Nephron (organoid): Measurements from ENCODE around the gene SAMM50.
A peak's percentile ranks its signal among the peaks of the same experiment; 100 is the strongest.

ENCODE experiments used
- H3K27ac Mint-ChIP-seq, 3 experiments: 2 replicates each; pipeline ENCODE4 v1.8.0; 2020; ENCODE audit warnings: mixed read lengths in 3 of 3, mild to moderate bottlenecking in 2 of 3, moderate library complexity in 1 of 3
- H3K27me3 Mint-ChIP-seq: 2 replicates; pipeline ENCODE4 v1.8.0; 2021; ENCODE audit warnings: low read depth, mild to moderate bottlenecking, moderate library complexity, mixed read lengths
- H3K36me3 Mint-ChIP-seq: 2 replicates; pipeline ENCODE4 v1.8.0; 2020; ENCODE audit warnings: low read depth, mixed read lengths
- H3K4me1 Mint-ChIP-seq: 2 replicates; pipeline ENCODE4 v1.8.0; 2020; ENCODE audit warnings: mixed read lengths
- H3K4me3 Mint-ChIP-seq, 3 experiments: 2 replicates each; pipeline ENCODE4 v1.8.0; 2020; ENCODE audit warnings: mild to moderate bottlenecking in 3 of 3, mixed read lengths in 3 of 3, moderate library complexity in 2 of 3
- H3K9me3 Mint-ChIP-seq: 2 replicates; pipeline ENCODE4 v1.8.0; 2020; ENCODE audit warnings: mixed read lengths
- TF ChIP-seq, protein P1 (sequence below), 3 experiments: fragments of 200-600 bp; sonication (generic); IDR thresholded peaks; one replicate each; pipeline ENCODE4 v1.5.0; 2021; ENCODE audit warnings: antibody characterized with exemption in 3 of 3; ENCODE audit not compliant: unreplicated experiment in 3 of 3

SAMM50 gene

DNA sequence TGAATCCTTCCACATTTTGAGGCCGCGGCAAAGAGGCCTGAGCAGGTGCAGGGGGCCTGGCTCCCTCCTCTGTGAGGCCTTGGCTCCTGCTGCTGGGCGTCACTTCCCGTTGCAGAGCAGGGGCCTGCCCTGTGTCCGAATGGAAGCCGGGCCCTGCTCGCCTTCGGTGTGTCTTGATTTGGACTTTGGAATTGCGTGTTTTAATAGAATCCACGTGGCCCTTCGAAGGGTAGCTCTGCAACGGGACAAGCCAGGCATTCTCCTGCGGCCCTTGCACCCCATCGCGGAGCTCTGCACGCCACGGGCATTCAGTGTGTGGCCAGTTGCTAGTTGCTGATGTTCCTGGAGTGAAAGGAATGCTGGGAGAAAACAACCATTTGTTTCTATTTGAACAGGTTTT, 25.8 kb downstream of the SAMM50 start:
- Mint-ChIP-seq H3K27ac (no peak overlapping the region), H3K4me3 (no peak overlapping the region), H3K4me1 (no peaks in the 10 kb centered on the region), H3K9me3 (no peaks in the 10 kb centered on the region), H3K36me3 (peaks cover 60% of the 10 kb centered on the region), H3K27me3 (no peaks in the 10 kb centered on the region)
- TF ChIP-seq, protein P1, sequence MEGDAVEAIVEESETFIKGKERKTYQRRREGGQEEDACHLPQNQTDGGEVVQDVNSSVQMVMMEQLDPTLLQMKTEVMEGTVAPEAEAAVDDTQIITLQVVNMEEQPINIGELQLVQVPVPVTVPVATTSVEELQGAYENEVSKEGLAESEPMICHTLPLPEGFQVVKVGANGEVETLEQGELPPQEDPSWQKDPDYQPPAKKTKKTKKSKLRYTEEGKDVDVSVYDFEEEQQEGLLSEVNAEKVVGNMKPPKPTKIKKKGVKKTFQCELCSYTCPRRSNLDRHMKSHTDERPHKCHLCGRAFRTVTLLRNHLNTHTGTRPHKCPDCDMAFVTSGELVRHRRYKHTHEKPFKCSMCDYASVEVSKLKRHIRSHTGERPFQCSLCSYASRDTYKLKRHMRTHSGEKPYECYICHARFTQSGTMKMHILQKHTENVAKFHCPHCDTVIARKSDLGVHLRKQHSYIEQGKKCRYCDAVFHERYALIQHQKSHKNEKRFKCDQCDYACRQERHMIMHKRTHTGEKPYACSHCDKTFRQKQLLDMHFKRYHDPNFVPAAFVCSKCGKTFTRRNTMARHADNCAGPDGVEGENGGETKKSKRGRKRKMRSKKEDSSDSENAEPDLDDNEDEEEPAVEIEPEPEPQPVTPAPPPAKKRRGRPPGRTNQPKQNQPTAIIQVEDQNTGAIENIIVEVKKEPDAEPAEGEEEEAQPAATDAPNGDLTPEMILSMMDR (IDR thresholded peaks at IDR 0.05; ENCODE audit: unreplicated experiment in 3 of 3): no peak

DNA sequence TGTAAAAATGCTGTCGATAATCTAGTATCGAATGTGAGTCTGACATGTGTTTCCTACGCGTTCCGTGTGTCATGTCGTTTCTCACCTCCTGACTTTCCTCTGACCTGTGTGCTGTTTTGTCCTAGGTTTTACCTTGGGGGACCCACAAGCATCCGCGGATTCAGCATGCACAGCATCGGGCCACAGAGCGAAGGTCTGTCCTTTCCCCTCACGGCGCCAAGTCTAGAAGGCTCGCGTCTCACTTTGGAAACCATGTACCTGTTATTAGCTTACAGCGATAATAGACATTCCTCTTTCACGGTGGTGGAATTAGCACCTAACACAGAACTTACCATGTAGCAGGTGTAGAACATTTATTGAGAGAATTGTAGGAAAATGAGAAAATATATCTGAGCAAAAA, 28.6 kb downstream of the SAMM50 start:
- H3K4me1 Mint-ChIP-seq: peaks cover 18% of the 10 kb centered on the region
- H3K9me3 Mint-ChIP-seq: no peaks in the 10 kb centered on the region
- H3K4me3 Mint-ChIP-seq: no peak overlapping the region
- H3K36me3 Mint-ChIP-seq: peaks cover 64% of the 10 kb centered on the region
- TF ChIP-seq, protein P1 (IDR thresholded peaks at IDR 0.05; ENCODE audit: unreplicated experiment in 3 of 3): no peak
- H3K27me3 Mint-ChIP-seq: no peaks in the 10 kb centered on the region
- no peak overlapping the region for H3K27ac Mint-ChIP-seq

DNA sequence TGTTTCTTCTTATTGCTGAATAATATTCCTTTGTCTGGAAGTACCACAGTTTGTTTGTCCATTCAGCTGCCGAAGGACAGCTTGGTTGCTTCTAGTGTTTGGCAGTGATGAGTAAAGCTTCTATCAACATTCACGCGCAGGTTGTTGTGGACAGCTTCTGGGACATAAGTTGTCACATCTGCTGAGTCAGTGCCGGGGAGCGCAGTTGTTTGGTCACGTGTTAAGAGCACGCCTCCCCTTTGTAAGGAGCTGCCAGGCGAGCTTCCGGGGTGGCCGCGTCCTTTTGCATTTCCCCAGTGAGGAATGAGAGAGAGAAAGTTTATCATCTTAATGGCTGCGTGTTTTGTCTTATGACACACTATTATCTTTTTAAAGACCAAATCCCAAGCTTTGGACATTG, 30.3 kb downstream of the SAMM50 start:
- TF ChIP-seq, protein P1 (IDR thresholded peaks at IDR 0.05; ENCODE audit: unreplicated experiment in 3 of 3): no peak
- Mint-ChIP-seq H3K27ac (no peak overlapping the region), H3K36me3 (peaks cover 60% of the 10 kb centered on the region), H3K4me1 (peaks cover 19% of the 10 kb centered on the region), H3K27me3 (no peaks in the 10 kb centered on the region), H3K9me3 (no peaks in the 10 kb centered on the region), H3K4me3 (no peak overlapping the region)

DNA sequence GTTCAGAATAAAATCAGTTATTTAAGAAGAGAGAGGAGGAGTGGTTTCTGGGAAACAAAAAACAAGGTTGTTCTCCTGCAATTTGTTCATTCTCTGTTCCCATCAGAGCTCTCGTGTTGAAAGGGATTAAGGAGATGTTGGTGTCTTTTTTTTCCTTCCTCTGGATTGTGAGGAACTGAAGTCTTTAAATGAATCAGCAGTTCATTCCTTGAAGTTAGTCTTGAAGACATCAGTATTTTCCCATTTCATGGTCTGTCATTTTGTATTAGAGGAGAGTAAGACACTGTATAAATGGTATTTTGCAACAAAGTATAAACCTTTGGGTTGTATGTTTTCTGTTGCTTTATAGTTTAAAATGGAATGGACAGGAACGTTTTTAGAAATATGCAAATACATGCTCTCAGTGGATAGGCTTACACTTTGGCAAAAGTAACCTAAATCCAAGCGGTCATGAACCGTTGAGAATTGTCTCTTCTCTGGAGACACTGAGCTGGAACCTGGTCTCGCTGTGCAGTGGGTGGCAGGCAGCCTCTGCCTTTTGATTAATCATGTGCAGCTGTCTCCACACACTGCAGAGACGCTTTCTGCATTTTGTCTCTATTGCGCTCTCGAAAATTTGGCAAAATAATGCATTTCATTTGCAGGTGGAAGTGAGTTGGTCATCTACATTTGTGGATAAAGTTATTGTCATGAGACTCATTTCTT, 33.0 kb downstream of the SAMM50 start:
- Mint-ChIP-seq H3K27me3 (no peaks in the 10 kb centered on the region), H3K27ac (peak overlapping the region in 1 of 3 experiments; percentile 0)

DNA sequence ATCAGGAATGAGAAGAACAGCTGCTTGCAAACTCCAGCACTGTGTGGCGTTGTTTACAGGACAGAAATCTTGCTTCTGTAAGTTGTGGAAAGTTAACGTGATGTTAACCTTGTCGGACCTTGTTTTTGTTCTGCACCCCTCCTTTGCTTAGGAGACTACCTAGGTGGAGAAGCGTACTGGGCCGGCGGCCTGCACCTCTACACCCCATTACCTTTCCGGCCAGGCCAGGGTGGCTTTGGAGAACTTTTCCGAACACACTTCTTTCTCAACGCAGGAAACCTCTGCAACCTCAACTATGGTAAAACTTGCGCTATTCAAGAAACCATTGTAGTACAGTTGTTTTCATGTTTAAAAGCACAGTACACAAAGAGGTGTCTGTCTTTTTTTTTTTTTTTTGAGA, 33.7 kb downstream of the SAMM50 start:
- no peak overlapping the region for H3K4me3 Mint-ChIP-seq
- peak overlapping the region in 1 of 3 experiments; percentile 0 for H3K27ac Mint-ChIP-seq
- TF ChIP-seq, protein P1 (IDR thresholded peaks at IDR 0.05; ENCODE audit: unreplicated experiment in 3 of 3): no peak
- no peaks in the 10 kb centered on the region for H3K27me3 Mint-ChIP-seq
- H3K9me3 Mint-ChIP-seq: no peaks in the 10 kb centered on the region
- H3K4me1 Mint-ChIP-seq: peaks cover 27% of the 10 kb centered on the region
- H3K36me3 Mint-ChIP-seq: peaks cover 73% of the 10 kb centered on the region

More for the DNA sequence above, 33.0 kb downstream of the SAMM50 start:
- Mint-ChIP-seq H3K4me1 (peaks cover 22% of the 10 kb centered on the region), H3K36me3 (peaks cover 72% of the 10 kb centered on the region), H3K9me3 (no peaks in the 10 kb centered on the region), H3K4me3 (no peak overlapping the region)
- TF ChIP-seq, protein P1 (IDR thresholded peaks at IDR 0.05; ENCODE audit: unreplicated experiment in 3 of 3): no peak

DNA sequence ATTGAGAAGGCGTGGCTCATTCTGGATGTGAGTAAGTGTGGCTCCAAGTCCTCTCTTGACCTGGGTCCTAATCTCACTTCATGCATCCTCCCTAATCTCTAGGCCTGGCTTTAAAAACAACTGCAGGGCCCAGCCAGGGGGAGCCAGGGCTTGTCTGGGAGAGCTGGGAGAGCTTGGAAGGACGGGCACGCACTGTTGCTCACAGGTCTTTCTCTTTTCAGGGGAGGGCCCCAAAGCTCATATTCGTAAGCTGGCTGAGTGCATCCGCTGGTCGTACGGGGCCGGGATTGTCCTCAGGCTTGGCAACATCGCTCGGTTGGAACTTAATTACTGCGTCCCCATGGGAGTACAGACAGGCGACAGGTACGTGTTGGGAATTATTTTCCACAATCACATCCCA, 34.8 kb downstream of the SAMM50 start:
- peaks cover 76% of the 10 kb centered on the region for H3K36me3 Mint-ChIP-seq
- peaks cover 30% of the 10 kb centered on the region for H3K4me1 Mint-ChIP-seq
- no peaks in the 10 kb centered on the region for H3K27me3 Mint-ChIP-seq
- H3K4me3 Mint-ChIP-seq: no peak overlapping the region
- H3K9me3 Mint-ChIP-seq: no peaks in the 10 kb centered on the region
- no peak overlapping the region for H3K27ac Mint-ChIP-seq
- TF ChIP-seq, protein P1 (IDR thresholded peaks at IDR 0.05; ENCODE audit: unreplicated experiment in 3 of 3): no peak
